ENCODE data around the gene HSD17B8.

GRCh38 chr6:33189164-33189563, 15.3 kb upstream of the HSD17B8 start:
- TF ChIP-seq GATA2 (IDR thresholded peaks at IDR 0.05; ENCODE audit: low read depth, low read length) (no peak), GATA3 (IDR thresholded peaks at IDR 0.05; ENCODE audit: low read depth, low read length) (no peak)

All from SH-SY5Y (cell line).